HG02884 (cell line): ENCODE results near the gene PLEKHN1.
"Not testable (repeated sequence)": the region's sequence is repeated elsewhere in the genome, so short reads cannot be mapped to it uniquely, and the experiment has no call there.

Source experiments
- ATAC-seq: cut with Tn5 transposase; IDR thresholded peaks from one replicate; pipeline ENCODE4 v1.9.1; 2021; ENCODE audit warnings: mild to moderate bottlenecking, moderate library complexity; ENCODE audit not compliant: unreplicated experiment

PLEKHN1 gene

DNA sequence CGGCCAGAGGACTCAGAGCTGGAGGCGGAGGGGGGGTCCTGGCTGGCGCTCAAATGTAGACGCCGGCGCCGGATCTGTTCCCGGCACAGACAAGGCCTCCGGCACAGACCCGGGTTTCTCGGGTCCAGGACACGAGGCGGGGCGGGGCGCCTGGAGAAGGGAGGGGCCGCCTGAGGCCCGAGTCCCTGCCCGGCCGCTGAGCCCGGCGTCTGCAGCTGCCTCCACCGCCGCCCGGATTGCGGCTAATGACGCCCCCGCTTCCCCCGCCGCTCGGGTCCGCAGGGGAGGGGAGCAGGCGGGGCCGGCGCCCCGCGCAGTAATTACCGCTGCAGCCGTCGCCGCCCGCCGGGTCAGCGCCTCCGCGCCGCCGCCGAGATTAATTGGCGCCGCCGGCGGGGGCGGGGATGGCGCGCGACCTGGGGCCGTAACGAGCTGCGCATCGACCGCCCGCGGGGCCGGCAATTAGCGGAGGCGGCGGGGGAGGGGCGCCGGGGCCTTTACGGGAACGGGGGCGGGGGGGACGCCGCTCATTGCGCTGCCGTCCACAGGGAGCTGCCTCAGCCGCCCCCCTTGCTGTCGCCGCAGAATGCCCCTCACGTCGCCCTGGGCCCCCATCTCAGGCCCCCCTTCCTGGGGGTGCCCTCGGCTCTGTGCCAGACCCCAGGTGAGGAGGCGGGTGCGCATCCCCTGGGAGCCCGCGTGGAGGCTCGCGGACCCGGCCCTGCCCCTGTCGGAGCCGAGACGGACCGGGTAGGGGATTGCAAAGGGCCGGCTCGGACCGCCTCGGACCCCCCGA is 24.5 kb upstream of the PLEKHN1 start:
- ATAC-seq = no peak

DNA sequence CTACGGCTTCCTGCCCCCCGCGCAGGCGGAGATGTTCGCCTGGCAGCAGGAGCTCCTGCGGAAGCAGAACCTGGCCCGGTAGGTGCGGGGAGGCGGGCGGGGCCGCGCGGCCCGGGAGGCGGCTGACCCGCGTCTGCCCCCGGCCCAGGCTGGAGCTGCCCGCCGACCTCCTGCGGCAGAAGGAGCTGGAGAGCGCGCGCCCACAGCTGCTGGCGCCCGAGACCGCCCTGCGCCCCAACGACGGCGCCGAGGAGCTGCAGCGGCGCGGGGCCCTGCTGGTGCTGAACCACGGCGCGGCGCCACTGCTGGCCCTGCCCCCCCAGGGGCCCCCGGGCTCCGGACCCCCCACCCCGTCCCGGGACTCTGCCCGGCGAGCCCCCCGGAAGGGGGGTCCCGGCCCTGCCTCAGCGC is 23.9 kb upstream of the PLEKHN1 start:
- ATAC-seq = no peak

DNA sequence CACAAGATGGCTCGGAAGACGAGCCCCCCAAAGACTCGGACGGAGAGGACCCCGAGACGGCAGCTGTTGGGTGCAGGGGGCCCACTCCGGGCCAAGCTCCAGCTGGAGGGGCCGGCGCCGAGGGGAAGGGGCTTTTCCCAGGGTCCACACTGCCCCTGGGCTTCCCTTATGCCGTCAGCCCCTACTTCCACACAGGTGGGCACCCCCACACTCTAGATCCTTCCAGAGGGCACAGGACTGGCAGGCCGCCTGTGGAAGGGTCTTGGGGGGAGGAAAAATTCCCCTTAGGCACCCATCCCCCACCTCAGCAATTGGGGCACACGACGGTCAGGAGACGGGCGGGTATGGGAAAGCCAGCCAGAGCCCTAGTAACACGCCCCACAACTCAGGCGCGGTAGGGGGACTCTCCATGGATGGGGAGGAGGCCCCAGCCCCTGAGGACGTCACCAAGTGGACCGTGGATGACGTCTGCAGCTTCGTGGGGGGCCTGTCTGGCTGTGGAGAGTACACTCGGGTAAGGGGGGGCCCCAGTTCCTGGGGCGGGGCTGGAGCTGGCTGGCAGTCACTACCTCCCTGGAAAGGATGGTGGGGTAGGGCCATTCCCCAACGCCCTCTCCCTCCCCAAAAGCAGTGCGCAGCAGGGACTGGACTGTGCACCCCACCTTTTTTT is 23.3 kb upstream of the PLEKHN1 start:
- ATAC-seq = no peak

DNA sequence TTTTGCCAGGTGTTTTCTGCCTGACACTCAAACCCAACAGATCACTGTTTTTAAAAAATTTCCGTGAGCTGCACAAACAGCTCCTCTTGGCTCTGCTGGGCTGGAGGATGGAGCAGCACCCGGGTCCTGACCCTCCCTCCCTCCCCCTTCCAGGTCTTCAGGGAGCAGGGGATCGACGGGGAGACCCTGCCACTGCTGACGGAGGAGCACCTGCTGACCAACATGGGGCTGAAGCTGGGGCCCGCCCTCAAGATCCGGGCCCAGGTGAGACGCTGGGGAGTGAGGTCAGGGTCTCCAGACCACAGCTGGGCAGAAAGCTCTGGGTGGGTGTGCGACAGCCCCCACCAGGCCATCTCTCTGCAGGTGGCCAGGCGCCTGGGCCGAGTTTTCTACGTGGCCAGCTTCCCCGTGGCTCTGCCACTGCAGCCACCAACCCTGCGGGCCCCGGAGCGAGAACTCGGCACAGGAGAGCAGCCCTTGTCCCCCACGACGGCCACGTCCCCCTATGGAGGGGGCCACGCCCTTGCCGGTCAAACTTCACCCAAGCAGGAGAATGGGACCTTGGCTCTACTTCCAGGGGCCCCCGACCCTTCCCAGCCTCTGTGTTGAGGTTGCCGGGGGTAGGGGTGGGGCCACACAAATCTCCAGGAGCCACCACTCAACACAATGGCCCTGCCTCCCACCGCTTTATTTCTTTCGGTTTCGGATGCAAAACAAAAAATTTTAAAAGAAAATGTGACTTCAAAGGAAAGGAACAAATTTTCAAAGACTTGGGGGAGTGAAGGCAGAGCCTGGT is 22.5 kb upstream of the PLEKHN1 start:
- no peak for ATAC-seq

DNA sequence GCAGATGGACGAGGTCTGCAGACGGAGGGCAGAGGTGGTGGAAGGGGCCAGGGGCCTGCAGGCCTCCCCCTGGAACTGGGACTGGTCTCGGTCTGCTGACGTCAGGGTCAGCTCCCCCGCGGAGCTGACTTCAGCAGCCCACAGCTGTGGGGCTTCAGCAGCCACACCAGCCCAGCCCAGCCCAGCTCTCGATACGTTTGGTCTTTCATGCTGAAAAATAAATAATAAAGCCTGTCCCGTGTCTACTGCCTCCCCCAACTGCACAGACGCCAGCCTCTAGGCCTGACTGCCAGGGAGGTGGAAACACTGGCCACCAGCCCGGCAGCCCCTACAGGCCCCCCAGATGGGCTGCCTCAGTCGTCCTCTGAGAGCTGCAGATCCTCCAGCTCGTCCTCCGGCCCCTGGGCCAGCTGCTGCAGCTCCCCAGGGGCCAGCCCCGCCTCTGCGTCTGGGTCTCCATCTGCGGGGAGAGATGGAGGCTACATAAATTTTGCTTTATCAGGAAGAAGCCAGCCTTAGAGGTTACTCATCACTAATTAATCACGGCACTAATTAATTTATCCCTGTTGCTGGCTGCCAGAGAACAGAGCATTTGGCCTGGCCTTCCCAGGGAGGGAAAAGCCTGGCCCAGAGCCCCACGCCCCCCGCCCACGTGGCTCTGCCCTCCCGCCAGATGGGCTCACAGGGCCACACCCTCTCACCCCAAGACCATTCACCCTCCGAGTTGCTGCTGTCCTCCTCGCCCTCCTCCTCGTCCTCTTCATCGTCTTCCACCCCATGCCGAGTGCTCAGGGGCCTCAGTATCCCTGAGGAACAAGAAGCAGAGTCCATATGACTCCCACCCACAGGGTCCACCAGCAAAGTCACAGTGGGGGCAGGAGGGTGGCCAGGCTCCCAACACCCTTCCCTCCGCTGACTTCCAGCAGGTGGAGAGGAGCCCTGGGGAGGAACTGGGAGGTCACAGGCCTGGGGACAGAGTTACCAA is 21.6 kb upstream of the PLEKHN1 start:
- no peak for ATAC-seq

DNA sequence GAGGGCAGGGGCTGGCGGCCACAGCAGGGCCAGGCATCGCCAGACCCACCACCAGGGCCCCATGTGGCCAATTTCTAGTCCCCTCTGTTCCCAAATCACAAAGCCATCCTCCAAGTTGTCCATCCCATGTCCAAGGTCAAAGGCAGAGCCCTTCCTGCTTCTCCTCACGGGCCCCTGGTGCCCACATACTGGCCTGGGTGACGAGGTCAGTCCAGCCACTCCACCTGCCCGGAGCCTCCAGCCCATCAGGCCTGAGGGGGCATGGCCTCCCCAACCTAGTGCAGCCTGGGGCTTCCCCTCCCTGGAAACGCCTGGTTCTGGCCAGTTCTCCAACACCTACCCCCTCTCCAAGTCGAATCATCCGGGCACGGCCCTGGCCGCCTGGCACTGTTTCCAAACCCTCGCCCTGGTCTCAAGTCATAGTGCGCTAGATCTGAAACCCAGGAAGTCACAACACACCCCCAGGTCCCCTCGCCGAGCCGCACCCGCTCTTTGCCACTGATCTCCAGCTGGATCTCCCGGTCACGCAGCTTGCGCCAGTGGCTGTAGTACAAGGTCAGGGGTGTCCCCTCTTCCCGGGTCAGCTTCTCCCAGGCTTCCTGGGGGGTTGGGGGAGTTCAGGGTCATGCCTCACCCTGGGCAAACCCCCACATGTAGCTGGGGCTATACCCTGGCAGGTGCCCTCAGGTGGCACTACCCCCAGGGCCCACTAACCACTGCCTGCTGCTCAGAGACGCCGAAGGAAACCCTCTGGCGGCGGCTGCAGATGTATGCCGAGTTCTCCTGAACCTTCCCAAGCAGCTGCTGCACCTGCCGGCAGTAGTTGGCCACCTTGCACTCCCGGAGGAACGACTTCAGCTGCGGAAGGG is 20.4 kb upstream of the PLEKHN1 start:
- no peak for ATAC-seq

DNA sequence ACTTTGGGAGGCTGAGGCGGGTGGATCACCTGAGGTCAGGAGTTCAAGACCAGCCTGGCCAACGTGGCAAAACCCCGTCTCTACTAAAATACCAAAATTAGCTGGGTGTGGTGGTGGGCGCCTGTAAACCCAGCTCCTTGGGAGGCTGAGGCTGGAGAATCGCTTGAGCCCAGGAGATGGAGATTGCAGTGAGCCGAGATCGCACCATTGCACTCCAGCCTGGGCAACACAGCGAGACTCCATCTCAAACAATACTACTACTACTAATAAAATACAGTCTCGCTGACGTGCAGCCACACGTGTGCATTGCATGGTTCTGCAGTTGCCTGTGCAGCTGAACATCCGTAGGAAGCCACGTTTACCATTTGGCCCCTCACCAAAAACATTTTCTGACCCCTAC is 19.5 kb upstream of the PLEKHN1 start:
- ATAC-seq = not testable (repeated sequence)

DNA sequence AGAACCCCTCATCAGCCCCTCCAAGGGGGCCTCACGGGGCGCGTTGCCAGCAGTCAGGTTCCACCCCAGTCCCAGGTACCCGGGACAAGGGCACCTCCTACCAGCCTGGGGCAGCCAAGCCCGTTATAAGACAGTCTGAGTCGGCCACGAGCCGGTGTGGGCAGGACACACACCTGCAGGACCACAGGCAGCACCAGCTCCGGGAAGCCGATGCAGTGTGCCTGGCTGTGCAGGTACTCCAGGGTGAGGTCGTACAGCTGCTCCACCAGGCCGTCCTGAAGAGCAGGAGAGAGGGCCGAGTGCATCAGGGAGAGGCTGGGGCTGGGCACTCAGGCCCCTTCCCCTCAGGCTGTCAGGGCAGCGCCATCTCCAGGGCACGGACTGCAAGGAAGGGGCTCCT is 18.3 kb upstream of the PLEKHN1 start:
- no peak for ATAC-seq

DNA sequence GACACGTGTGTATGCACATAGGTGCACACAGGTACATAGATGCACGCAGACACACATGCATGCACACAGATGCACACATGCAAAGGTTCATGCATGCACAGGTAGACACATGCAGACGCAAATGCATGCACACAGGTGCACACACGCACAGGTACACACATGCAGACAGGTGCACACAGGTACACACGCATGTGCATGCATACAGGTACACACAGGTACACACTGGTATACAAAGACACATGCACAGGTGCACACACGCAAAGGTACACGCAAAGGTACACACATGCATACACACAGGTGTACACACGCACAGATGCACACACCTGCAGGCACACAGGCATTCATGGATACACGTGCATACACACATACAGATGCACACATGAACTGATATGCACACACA is 16.0 kb upstream of the PLEKHN1 start:
- no peak for ATAC-seq

DNA sequence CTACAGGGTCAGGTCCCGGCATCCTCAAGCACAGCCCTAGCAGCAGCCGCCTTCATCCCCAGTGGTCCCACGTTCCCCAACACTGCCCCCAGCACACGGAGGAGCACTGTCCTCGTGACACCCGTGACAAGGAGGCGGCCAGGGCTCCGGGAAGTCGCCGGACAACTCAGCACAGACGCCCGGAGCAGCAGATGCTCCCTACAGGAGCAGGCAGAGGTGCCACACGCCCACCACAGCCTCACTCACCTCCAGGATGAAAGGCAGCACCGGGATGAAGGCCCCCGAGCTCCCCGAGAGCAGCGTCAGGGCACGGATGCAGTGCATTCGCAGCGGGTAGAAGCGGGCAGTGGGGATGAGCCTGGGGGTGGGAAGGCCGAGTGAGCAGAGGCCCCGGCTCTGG is 15.4 kb upstream of the PLEKHN1 start:
- ATAC-seq = no peak

DNA sequence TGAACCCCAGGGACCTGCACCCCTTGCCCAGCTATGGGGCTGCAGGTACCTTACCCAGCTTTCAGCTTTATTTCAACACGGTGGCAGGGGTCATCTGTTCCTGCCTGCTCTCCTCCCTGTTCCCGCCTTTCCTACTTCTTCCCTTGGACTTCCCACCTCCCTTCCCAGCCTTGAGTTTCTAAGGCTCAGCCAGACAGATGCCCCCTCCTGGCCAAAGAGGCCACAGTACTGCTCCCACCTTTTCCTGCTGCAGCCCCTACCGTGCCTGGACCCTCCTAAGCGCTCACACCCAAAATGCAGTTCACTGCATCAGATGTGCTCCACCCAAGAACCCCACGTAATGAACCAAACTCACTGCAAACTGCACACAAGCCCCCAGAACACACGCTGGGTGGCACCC is 14.9 kb upstream of the PLEKHN1 start:
- no peak for ATAC-seq

DNA sequence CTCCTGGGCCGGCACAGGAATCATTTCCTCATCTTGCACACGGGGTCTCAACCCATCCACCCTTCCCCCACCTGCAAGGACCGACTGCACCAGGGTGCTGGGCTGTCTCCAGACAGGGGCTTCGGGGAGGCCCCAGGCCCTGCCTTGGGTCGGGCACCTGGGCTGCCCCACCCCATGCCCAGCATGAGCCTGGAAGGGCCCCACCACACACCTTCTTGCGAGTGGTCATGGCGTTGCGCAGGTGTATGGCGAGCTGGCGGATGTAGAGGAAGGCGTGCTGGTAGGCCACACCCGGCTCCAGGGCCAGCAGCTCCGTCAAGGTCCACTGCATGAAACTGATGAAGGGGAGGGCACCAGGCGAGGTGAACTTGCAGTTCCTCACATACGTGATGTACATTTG is 14.1 kb upstream of the PLEKHN1 start:
- ATAC-seq = no peak

DNA sequence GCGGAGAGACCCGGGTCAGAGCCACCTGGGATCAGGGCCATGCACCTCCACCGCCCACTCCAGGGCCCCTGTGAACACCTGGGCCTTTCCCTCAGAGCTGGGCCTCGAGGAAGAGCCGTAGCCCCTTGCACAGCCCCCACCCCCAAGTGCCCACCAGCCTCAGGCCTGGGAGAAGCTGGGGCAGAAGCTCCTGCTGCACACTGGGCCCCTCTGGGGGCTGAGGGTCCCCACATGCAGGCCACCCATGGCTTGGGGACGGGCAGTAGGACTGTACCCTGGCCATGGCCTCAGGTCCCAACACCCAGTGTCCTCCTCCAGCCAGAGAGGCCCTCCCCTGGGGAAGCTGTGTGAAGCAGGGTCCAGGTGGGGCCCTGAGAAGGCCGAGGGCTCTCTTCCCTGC is 13.7 kb upstream of the PLEKHN1 start:
- no peak for ATAC-seq

DNA sequence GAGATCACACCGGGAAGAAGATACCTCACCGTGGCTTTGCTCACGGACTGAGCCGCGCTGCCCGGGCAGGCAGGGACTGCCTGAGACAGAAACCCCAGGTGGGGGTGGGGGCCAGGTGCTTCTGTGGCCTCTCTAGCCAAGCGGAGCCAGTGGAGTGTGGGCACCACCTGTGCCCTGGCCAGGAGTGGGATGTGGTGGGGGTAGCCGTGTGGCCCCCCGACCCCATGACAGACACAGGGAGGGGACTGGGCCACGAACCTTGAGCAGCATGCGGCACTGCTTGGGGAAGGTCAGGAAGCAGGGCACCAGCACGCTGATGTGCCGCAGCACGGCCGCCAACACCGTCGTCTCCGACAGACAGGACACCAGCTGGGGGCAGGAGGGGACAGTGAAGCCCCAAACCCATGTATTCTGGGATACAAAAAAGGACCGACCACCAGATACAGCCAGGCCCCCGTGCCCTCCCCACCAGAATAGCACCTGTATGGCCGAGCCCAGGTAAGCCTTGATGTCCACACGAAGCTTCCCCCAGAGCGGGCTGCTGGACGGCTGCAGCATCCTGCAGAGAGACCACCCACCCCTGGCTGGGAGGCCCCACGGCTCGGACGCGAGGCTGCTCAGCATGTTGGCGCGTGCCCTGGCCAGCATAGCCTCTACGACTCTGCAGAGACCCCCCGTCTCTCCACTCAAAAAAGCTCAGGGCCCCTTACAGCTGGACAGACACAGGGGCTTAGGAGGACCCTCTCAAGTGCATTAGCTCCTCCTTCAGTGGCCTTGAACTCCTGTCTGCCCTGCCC is 12.6 kb upstream of the PLEKHN1 start:
- ATAC-seq = no peak

DNA sequence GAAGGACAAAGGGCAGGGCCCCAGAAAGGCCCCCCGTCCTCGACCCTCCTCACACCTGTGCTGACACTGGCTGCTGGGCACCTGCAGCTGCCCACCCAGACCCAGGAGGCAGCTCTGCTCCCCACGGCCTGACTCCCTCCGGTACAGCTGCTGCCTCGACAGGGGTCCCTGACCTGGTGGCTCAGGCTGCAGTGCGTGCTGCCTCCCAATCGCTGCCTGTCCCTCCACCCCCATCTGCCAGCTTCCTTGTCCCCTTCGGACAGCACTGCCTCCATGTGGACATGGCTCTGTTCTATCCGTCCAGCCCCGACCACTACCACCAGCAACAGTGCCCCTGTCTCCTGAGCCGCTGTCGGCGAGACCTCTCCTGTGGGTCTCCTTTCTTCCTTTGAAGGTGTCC is 11.4 kb upstream of the PLEKHN1 start:
- no peak for ATAC-seq

DNA sequence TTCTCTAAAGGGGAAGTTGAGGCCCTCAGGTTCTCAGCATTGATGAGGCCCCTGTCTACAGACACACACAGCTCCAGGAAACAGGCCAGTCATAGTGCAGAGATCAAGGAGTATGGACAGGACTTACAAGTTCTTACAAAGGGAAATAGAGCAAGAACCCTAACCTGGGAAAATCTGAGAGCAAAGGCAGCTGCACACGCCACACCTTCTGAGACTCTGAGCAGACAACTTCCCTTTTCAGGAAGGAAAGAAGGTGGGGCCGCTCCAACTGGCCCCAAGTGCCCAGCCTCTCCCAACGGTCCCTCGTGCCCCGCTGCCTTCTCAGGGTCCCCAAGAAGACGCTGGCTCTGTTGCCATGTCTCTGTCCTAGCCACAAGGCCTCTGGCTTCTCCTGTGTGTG is 10.8 kb upstream of the PLEKHN1 start:
- no peak for ATAC-seq

DNA sequence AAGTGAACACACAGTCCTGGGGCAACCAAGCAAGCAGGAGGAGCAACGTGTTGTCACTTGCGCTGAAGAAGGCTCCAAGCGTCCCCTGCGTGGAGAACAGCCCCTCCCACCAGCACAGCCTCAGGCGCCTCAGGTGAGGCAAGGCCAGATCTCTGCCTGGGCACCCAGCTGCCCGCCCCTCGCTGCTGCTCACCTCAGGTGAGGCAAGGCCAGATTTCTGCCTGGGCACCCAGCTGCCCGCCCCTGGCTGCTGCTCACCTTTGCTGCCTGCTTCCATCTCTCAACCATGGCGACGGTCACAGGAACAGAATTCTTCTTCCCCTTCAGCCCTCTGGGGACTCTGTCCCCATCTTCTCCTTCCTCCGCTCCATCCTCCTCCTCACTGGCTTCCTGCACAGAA is 9.6 kb upstream of the PLEKHN1 start:
- no peak for ATAC-seq

DNA sequence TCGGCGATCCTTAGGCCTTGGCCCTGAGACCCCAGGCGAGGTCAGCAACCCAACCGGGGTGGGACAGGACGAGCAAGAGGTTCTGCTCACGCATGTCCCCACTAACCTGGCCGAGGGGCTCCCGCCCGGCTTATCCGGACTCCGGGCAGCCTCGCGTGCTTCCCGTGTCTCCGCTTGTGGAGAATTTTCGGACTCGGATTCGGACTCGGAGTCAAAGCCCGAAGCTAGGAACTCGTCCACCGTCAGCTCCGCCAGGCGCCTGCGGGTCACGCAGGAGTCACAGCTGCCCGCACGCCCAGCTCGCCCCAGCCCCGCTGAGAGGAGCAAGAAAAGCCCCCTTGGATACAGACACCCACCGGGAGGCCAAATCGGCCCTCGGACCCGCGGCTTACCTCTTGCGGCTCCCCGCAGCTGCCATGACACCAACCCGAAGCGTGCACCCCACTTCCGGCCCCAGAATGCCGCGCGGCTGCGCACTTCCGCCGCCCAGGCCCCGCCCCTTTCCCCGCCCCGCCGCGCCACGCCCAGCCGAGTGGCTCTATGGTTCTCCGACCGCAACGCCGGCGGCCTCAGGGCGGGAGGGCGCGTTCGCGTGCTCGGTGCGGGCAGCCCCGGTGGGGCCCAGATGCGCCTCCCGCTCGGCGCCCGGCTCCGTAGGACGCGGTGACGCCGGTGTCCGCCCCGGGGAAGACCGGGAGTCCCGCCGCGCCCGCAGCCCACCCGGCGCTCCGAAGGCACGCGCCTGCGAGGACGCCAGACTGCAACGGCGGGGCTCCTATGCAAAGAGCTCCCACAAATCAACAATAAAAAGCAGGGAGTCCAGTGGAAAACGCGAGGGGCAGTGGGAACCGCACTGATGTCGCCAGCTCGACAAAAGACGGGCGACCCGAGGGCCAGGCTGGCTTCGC is 7.2 kb upstream of the PLEKHN1 start, which contains the start of gene NOC2L:
Gene NOC2L (minus strand): TSS at position 434 of the 908 bp plus-strand sequence. CDS start 16 bp downstream, at position 418.
- ATAC-seq = no peak
